HL-60 (cell line): ENCODE data around the gene TMEM116.

ENCODE experiments used
- DNase-seq, 2 experiments: peaks; one replicate each; pipeline ENCODE4 v3.0.0-alpha.2; 2010 to 2020; ENCODE audit warnings: low read depth in 1 of 2, low spot score in 1 of 2
- H3K27ac ChIP-seq: fragments of 250-450 bp; sonication (Bioruptor Pico); replicated peaks from 2 replicates; pipeline ENCODE4 v1.5.1; 2020; ENCODE audit warnings: mild to moderate bottlenecking, moderate library complexity
- H3K27me3 ChIP-seq: fragments of 250-450 bp; sonication (Bioruptor Pico); 2 replicates; pipeline ENCODE4 v1.5.1; 2021; ENCODE audit warnings: mild to moderate bottlenecking, moderate library complexity; ENCODE audit not compliant: insufficient read depth, poor library complexity, severe bottlenecking
- H3K4me3 ChIP-seq: replicated peaks from 2 replicates; pipeline ENCODE4 v1.5.1; 2011; ENCODE audit warnings: mild to moderate bottlenecking, control low read depth, low read length; ENCODE audit not compliant: insufficient read depth
- CTCF ChIP-seq: IDR thresholded peaks from one replicate; pipeline ENCODE4 v1.5.1; 2011; ENCODE audit warnings: low read length, control low read depth, inconsistent platforms; ENCODE audit not compliant: insufficient read depth
- GABPA ChIP-seq: IDR thresholded peaks from 2 replicates; pipeline ENCODE4 v1.6.1; 2012; ENCODE audit warnings: low read depth
- POLR2AphosphoS5 ChIP-seq: IDR thresholded peaks from 2 replicates; pipeline ENCODE4 v1.6.1; 2012; ENCODE audit warnings: low read depth
- SPI1 ChIP-seq: IDR thresholded peaks from 2 replicates; pipeline ENCODE4 v1.6.1; 2012; ENCODE audit warnings: low read depth, mild to moderate bottlenecking, borderline replicate concordance
- long read RNA-seq: library from polyadenylated mRNA; unstranded; transcript quantifications from one replicate; pipeline ENCODE4 v2.0.0, GENCODE V29; 2020
- TF ChIP-seq, protein P1 (sequence below): IDR thresholded peaks from 2 replicates; pipeline ENCODE4 v1.6.1; 2012; ENCODE audit warnings: low read depth; ENCODE audit not compliant: insufficient replicate concordance

TMEM116 gene
- long read RNA-seq, transcript TMEM116-213 (10 exons, 1,446 nt): minor isoform, 6 of 44 reads
- long read RNA-seq, transcript TMEM116-202 (1 exons, 2,761 nt): major isoform, 13 of 44 reads
- long read RNA-seq, partial matches to known transcripts: 4 of 44 reads
- long read RNA-seq, other reads (novel, unspliced or antisense): 16 of 44 reads

GRCh38 chr12:112012775-112013600 lies at the start of gene TMEM116, which contains the start of gene ERP29:
Gene TMEM116, minus strand, starts transcription at chr12:112013165. Its CDS starts 7,895 bp downstream, at chr12:112005270.
Gene ERP29, plus strand, starts transcription at chr12:112013426. Its CDS starts 40 bp downstream, at chr12:112013466.
- H3K27ac ChIP-seq: peak within 1 kb of the TSS; percentile 99
- TF ChIP-seq GABPA (peak; percentile 65), CTCF (peak; percentile 1), SPI1 (peak; percentile 73), POLR2AphosphoS5 (peak; percentile 87)
- TF ChIP-seq, protein P1, sequence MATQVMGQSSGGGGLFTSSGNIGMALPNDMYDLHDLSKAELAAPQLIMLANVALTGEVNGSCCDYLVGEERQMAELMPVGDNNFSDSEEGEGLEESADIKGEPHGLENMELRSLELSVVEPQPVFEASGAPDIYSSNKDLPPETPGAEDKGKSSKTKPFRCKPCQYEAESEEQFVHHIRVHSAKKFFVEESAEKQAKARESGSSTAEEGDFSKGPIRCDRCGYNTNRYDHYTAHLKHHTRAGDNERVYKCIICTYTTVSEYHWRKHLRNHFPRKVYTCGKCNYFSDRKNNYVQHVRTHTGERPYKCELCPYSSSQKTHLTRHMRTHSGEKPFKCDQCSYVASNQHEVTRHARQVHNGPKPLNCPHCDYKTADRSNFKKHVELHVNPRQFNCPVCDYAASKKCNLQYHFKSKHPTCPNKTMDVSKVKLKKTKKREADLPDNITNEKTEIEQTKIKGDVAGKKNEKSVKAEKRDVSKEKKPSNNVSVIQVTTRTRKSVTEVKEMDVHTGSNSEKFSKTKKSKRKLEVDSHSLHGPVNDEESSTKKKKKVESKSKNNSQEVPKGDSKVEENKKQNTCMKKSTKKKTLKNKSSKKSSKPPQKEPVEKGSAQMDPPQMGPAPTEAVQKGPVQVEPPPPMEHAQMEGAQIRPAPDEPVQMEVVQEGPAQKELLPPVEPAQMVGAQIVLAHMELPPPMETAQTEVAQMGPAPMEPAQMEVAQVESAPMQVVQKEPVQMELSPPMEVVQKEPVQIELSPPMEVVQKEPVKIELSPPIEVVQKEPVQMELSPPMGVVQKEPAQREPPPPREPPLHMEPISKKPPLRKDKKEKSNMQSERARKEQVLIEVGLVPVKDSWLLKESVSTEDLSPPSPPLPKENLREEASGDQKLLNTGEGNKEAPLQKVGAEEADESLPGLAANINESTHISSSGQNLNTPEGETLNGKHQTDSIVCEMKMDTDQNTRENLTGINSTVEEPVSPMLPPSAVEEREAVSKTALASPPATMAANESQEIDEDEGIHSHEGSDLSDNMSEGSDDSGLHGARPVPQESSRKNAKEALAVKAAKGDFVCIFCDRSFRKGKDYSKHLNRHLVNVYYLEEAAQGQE: no peak

DNA sequence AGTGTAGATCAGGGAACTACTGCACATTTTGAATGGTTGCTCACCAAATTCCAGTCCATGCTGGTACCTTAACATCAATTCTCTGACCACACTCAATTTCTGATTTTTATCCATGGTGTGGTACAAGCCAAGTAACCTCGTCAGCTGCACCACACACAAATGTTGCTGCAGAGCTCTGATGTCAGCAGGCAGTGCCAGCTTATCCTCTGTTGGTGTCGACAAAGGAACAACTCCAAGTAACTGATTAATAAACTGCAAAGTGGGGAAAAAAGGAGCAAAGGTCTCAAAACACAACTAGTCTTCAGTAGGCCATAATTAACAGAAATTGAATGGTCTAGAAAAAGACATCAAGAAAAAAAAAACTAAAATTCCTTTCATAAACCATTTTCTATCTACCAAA lies 48.2 kb upstream of the TMEM116 start:
- Histone ChIP-seq H3K27ac (no peak overlapping the region), H3K27me3 (no peaks in the 10 kb centered on the region), H3K4me3 (no peak overlapping the region)
- DNase-seq: no peak
- no peak for TF ChIP-seq POLR2AphosphoS5
- no peak for TF ChIP-seq GABPA
- TF ChIP-seq, protein P1: no peak
- TF ChIP-seq SPI1: no peak
- no peak for TF ChIP-seq CTCF

More at GRCh38 chr12:112012775-112013600, at the start of gene TMEM116, which contains the start of gene ERP29:
- DNase-seq: peak; percentile 98 to 99
- no peaks in the 10 kb centered on the region for H3K27me3 ChIP-seq
- H3K4me3 ChIP-seq: peak within 1 kb of the TSS; percentile 71

DNA sequence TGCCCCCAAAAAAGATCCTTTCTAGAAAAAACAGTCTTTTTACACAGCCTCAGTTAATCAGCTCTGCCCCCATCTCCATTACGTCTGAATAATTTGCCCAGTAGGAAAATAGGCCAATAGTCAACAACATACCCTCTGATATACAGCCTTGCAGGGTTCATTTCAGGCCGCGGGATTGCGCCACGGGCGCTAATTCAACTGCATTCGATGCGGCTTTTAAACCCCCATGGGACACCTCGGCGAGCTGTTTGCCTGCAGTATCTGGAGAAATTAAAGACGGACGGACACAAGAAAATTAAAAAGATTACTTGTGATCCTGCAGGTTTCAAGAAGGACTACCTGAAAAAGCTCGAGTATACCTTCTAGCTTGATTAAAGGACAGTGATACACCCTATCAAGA lies 36.4 kb upstream of the TMEM116 start:
- DNase-seq: no peak
- Histone ChIP-seq H3K4me3 (no peak overlapping the region), H3K27ac (no peak overlapping the region), H3K27me3 (no peaks in the 10 kb centered on the region)
- TF ChIP-seq CTCF (no peak), GABPA (no peak), POLR2AphosphoS5 (no peak), SPI1 (no peak)
- TF ChIP-seq, protein P1: no peak
